NAMALWA (cell line): ENCODE data around the gene C9orf152.
"Not testable (repeated sequence)": the region's sequence is repeated elsewhere in the genome, so short reads cannot be mapped to it uniquely, and the experiment has no call there.

Experiments
- DNase-seq: peaks from one replicate; pipeline ENCODE4 v3.0.0-alpha.2; 2015; ENCODE audit warnings: low spot score

The C9orf152 gene

GRCh38 chr9:110214586-110215355, 6.8 kb upstream of the C9orf152 start:
- no peak for DNase-seq

- DNase-seq: no peak
These were observed 6.1 kb upstream of the C9orf152 start for GRCh38 chr9:110214090-110214489.

GRCh38 chr9:110213413-110214044, 5.6 kb upstream of the C9orf152 start:
- no peak for DNase-seq

GRCh38 chr9:110207071-110207641, 803 bp downstream of the C9orf152 start:
- DNase-seq: no peak

DNA sequence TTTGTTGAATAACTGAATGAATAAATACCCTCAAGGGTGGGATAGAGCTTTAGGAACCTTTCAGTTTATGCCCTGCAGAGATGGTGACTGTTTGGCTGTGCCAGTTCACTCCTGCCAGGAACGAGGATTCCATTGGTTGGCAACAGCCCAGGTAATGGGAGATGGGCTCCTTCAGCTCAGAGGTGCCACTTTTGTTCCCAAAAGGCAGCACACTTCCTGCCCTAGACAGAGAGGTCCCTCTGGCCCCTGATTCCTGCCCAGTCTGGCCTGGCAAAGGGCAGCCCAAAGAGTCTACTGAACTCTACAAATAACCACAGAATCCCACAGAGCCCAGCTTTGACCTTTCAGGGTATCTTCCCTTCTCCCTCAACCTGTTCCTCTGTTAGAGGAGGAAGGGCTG, 1.6 kb downstream of the C9orf152 start:
- no peak for DNase-seq

GRCh38 chr9:110205612-110206011, 2.3 kb downstream of the C9orf152 start:
- not testable (repeated sequence) for DNase-seq

- DNase-seq: no peak
These were observed 5.7 kb downstream of the C9orf152 start for GRCh38 chr9:110202232-110202631.

DNA sequence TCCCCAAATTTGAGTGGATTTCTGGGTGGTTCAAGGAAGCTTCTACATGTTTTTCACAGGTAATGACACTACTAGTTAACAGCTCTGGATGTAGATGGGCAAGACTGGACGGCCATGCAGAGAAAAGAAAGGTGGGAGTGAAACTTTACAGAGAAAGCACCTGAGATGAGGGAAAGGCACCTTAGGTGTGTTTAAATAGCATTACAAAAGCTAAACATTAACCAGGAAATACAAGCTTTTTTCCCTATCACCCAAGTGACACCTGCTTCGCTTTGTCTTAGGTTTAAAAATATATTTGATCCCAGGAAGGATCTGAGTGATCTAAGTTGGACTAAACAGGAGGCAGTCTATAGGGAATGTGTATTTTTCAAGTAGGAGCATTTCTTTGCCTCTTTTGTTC, 8.3 kb downstream of the C9orf152 start:
- DNase-seq: no peak

DNA sequence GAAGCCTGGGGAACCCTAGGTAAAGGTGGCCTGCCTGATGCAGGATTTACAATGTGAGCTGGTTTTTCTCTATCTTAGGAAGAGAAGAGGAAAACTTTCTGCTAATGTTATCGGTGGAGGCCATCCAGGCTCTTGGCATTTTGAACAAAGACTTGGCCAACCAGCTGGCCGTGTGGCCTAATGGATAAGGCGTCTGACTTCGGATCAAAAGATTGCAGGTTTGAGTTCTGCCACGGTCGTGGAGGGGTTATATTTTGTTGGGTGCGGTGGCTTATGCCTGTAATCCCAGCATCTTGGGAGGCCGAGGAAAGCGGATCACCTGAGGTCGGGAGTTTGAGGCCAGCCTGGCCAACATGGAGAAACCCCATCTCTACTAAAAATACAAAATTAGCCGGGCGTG, 9.6 kb downstream of the C9orf152 start:
- no peak for DNase-seq

GRCh38 chr9:110197330-110198187, 10.4 kb downstream of the C9orf152 start:
- DNase-seq: no peak

GRCh38 chr9:110196084-110196499, 11.9 kb downstream of the C9orf152 start:
- not testable (repeated sequence) for DNase-seq

DNA sequence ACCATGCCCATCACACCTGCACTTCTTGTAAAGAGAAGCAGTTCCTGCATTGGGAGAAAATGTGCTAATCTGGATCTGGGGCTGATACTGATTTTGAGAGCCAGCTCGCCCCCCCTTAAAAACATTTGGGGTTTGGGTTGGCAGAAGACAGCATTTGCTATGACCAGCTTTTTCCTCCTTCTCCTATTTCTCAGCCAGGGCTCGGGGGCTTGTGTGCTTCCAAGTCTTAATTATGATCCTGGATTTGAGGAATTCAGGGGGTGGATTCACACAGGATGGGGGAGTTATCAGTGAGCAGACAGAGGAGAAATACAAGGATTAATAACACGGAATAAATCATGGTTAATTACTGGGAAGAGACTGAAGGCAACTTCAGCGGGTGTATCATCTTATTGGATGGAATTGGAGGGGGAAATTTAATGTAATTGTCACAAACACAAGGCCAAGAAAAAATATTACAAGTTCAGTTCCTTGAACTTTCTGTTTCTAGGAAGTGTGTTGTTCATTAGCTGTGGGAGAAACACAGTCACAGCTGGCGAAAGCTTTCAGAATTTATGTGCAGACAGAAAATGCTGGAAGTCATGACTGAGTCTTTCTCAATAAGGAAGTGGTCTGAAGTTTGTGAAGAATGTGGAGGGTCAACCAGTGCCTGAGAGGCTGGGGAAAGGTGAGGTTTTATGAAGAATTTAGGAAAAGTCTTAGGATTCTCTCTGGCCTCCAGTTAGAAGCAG, 15.3 kb downstream of the C9orf152 start:
- no peak for DNase-seq

- DNase-seq: no peak
These were observed 16.3 kb downstream of the C9orf152 start for GRCh38 chr9:110191615-110192014.

DNA sequence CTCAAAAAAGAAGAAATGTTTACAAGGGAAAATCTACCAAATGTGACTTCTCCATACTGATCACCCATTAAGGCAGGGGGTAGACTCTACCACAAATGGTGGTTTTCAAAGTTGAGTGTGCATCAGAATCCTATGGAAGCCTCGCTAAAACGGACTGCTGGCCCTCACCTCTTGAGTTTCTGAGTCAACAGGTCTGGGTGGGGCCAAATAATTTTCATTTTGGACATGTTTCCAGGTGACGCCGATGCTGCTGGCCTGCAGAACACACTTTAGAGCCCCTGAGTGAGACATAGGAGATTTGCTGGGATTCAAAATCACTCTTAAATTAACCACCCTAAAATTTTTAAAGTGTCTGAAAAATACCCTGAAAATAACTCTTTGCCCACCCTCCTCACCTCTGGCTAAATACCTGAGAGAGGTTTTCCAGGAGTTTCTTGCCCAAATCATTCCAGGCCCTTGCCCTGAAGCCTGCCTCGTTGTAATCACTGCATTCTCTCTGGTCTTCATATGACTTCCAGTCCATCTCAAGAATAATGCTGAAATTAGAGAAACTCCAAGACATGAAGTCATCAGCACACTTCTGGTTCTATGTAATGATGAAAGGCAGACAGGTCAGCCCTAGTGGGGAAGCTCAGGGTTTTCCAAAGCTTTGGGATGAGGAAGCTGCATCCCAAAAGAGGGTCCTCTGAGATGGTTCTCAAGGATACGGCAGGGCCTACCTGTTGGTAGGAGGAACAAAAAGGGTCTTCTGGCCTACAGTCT, 18.2 kb downstream of the C9orf152 start:
- DNase-seq: no peak

DNA sequence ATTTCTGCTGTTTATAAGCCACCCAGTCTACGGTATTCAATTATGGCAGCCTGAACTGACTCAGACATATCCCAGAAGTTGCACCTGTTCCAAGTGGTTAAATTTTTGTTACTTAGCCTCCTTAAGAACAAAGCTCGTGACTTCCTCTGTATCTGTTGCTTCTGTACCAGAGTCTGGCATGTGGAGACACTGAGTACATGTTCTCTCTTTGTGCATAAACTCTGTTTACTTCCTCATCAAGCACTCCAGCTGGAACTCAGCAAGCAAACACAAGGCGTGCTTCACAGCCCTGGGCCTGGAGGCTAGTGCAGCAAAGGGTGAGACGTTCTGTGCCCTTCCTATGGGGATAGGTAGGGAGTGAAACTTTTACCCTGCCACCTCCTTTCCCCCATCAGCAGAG, 19.0 kb downstream of the C9orf152 start:
- DNase-seq: peak; percentile 28

DNA sequence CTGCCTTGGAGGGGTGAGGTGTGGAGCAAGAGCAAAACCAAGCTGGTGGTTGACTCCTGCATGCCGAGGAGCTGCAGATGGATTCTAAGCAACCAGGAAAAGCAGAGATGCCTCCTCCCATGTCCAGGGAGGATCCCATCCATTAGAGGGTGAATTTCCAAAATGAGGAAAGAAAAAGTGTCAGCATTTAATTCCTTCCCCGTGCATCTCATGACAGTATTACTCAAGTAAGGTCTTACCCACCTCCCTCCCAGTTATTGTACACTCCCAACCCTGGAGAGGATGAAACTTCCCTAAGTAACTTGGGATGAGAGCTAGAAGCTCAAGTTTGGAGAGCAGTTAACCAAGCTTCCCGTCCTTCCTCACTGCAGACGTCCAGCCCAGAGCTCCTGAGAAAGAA, 19.9 kb downstream of the C9orf152 start:
- no peak for DNase-seq

DNA sequence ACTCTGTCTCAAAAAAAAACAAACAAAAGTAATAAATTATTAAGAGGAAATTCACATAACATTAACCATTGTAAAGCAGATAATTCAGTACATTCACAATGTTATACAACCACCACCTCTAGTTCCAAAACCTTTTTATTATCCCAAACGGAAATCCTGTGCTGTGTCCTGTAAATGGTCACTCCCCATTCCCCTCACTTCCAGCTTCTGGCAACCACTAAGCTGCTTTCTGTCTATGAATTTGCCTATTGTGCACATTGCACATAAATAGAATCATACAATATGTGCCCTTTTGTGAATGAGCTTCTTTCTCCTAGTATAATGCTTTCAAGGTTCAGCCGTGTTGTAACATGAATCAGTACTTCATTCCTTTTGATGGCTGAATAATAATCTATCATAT, 20.8 kb downstream of the C9orf152 start:
- no peak for DNase-seq

- no peak for DNase-seq
These were observed 21.7 kb downstream of the C9orf152 start for GRCh38 chr9:110186254-110186653.

GRCh38 chr9:110185806-110186205, 22.2 kb downstream of the C9orf152 start:
- no peak for DNase-seq

DNA sequence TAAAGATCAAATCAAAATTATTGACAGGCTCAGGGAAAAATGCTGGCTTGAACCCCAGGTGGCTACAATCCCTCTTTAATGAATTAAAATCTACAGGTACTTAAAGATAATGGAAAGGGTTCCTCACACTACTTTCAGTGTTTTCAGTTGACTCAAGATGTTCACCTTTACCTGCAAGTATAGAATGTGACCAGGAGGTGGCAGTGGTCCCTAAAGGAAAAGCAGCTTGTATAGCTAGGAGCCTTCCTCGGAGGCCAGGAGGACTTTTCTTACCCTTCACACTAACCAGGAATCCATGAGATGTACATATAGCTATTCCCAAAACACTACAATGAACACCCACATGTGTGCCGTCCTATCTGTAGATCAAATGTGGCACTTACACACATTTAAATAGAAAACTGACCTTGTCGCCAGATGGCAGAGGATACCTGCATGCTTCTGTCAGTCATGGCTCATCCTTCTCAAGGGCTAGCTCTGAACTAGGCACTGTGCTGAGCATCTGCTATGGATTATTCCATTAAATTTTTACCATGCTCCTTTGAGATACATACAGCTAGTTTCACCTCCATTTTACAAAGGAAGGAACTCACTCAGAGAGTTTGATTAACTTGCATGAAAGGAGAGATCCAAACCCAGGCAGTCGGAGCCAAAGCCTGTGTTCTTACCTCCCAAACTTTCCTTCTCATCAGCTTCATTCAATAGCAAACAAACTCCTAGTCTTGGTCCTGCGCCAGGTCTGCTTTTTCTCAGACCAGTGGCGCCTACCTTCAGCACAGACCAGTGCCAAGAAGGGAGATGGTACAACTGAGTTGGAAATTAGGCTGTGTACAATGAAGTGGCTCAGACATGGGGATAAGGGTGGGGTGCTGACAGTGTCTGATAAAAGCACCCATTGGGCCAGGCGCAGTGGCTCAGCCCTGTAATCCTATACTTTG, 24.5 kb downstream of the C9orf152 start:
- peak; percentile 78 for DNase-seq
